ENCODE data around the gene PLCH1. TPM values are rescaled to one million over a fixed set of nuclear protein-coding genes. Genes with fewer than 3 reads are reported as not detected.
"Not testable (repeated sequence)": the region's sequence is repeated elsewhere in the genome, so short reads cannot be mapped to it uniquely, and the experiment has no call there.

PLCH1 gene
- total RNA-seq, 2 donors from 2014 or later, result 12.0 to 12.4 TPM

DNA sequence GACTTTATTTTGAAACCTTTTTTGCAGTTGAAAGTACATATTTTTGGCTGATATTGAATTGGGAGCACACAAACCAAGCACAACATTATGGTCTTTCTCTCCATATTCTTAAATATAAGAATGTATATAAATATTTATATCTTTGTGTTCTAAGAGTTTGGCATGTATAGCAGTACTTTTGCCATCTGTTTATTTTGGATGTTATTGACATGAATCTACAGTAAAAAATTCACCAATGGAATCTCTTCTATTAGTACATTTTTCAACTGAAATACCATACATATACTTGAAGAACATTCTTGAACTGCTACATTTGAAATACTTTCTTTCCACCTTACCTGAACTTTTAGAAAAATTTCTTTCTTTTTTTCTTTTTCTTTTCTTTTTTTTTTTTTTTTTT lies 342.2 kb downstream of the PLCH1 start:
- no peaks in the 10 kb centered on the region for H3K27me3 ChIP-seq (ENCODE audit: control insufficient read depth, insufficient read depth, low read length, poor library complexity, severe bottlenecking)

DNA sequence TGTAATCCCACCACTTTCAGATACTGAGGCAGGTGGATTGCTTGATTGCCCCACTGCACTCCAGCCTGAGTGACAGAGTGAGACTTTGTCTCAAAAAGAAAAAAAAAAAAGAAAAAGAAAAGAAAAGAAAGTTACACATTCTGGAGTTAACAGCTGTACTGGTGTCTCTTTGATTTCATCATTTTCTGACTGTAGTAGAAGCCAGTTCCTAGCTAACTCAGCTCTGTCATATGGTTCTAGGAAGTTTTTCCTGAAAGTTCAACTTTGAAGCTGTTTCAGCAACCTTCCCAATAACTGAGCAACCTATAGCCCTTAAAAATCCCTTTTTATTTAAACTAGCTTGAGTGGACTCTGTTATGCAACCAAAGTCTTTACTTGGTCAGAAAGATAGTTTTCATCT lies 346.8 kb downstream of the PLCH1 start:
- H3K27ac ChIP-seq (ENCODE audit: low read depth, low read length), result no peak overlapping the region
- DNase-seq, result no peak
- Mint-ChIP-seq H3K4me3 (no peak overlapping the region), H3K36me3 (ENCODE audit: low read depth) (no peaks in the 10 kb centered on the region), H3K27ac (no peak overlapping the region), H3K4me1 (peaks cover 5% of the 10 kb centered on the region), H3K9me3 (peaks cover 12% of the 10 kb centered on the region), H3K27me3 (ENCODE audit: insufficient read depth) (peaks cover 3% of the 10 kb centered on the region)
- H3K9ac ChIP-seq (ENCODE audit: extremely low read depth, low read length, poor library complexity, severe bottlenecking), result no peak overlapping the region
- no peaks in the 10 kb centered on the region for H3K36me3 ChIP-seq (ENCODE audit: control insufficient read depth, insufficient read depth, low read length)
- no peak overlapping the region for H3K4me3 ChIP-seq (ENCODE audit: low read length)
- no peaks in the 10 kb centered on the region for H3K27me3 ChIP-seq (ENCODE audit: control insufficient read depth, insufficient read depth, low read length, poor library complexity, severe bottlenecking)
- H3K9me3 ChIP-seq (ENCODE audit: control insufficient read depth, low read length), result peaks cover 15% of the 10 kb centered on the region
- H3K4me1 ChIP-seq (ENCODE audit: control insufficient read depth, insufficient read depth, low read length), result peaks cover 5% of the 10 kb centered on the region
- TF ChIP-seq, protein P1, sequence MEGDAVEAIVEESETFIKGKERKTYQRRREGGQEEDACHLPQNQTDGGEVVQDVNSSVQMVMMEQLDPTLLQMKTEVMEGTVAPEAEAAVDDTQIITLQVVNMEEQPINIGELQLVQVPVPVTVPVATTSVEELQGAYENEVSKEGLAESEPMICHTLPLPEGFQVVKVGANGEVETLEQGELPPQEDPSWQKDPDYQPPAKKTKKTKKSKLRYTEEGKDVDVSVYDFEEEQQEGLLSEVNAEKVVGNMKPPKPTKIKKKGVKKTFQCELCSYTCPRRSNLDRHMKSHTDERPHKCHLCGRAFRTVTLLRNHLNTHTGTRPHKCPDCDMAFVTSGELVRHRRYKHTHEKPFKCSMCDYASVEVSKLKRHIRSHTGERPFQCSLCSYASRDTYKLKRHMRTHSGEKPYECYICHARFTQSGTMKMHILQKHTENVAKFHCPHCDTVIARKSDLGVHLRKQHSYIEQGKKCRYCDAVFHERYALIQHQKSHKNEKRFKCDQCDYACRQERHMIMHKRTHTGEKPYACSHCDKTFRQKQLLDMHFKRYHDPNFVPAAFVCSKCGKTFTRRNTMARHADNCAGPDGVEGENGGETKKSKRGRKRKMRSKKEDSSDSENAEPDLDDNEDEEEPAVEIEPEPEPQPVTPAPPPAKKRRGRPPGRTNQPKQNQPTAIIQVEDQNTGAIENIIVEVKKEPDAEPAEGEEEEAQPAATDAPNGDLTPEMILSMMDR (conservative IDR thresholded peaks at IDR 0.05), result no peak

More for the DNA sequence above, 342.2 kb downstream of the PLCH1 start:
- DNase-seq, result no peak
- Histone ChIP-seq H3K4me1 (ENCODE audit: control insufficient read depth, insufficient read depth, low read length) (peaks cover 5% of the 10 kb centered on the region), H3K36me3 (ENCODE audit: control insufficient read depth, insufficient read depth, low read length) (no peaks in the 10 kb centered on the region), H3K9me3 (ENCODE audit: control insufficient read depth, low read length) (peaks cover 10% of the 10 kb centered on the region), H3K9ac (ENCODE audit: extremely low read depth, low read length, poor library complexity, severe bottlenecking) (no peak overlapping the region), H3K4me3 (ENCODE audit: low read length) (no peak overlapping the region), H3K27ac (ENCODE audit: low read depth, low read length) (no peak overlapping the region)
- peaks cover 10% of the 10 kb centered on the region for H3K4me1 Mint-ChIP-seq
- no peak overlapping the region for H3K27ac Mint-ChIP-seq
- peaks cover 5% of the 10 kb centered on the region for H3K27me3 Mint-ChIP-seq (ENCODE audit: insufficient read depth)
- TF ChIP-seq, protein P1 (conservative IDR thresholded peaks at IDR 0.05), result no peak
- no peak overlapping the region for H3K4me3 Mint-ChIP-seq
- H3K36me3 Mint-ChIP-seq (ENCODE audit: low read depth), result no peaks in the 10 kb centered on the region
- H3K9me3 Mint-ChIP-seq, result no peaks in the 10 kb centered on the region

DNA sequence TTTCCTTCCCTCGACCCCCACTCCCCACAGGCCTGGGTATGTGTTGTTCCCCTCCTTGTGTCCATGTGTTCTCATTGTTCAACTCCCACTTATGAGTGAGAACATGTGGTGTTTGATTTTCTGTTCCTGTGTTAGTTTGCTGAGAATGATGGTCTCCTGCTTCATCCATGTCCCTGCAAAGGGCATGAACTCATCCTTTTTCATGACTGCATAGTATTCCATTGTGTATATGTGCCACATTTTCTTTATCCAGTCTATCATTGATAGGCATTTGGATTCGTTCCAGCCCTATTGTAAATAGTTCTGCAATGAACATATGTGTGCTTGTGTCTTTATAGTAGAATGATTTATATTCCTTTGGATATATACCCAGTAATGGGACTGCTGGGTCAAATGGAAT lies 350.0 kb downstream of the PLCH1 start:
- not testable (repeated sequence) for H3K36me3 ChIP-seq (ENCODE audit: control insufficient read depth, insufficient read depth, low read length); H3K4me1 Mint-ChIP-seq; H3K36me3 Mint-ChIP-seq (ENCODE audit: low read depth); DNase-seq; H3K27me3 Mint-ChIP-seq (ENCODE audit: insufficient read depth); H3K27me3 ChIP-seq (ENCODE audit: control insufficient read depth, insufficient read depth, low read length, poor library complexity, severe bottlenecking); H3K9me3 ChIP-seq (ENCODE audit: control insufficient read depth, low read length); H3K9ac ChIP-seq (ENCODE audit: extremely low read depth, low read length, poor library complexity, severe bottlenecking); H3K27ac Mint-ChIP-seq; H3K4me3 Mint-ChIP-seq; H3K4me3 ChIP-seq (ENCODE audit: low read length); H3K4me1 ChIP-seq (ENCODE audit: control insufficient read depth, insufficient read depth, low read length); H3K27ac ChIP-seq (ENCODE audit: low read depth, low read length)
- 80 to 85% methylated on average over 1 to 2 of the region's 2 CpGs for WGBS, 2 experiments (ENCODE audit: insufficient coverage in 1 of 2, insufficient read length in 1 of 2)
- H3K9me3 Mint-ChIP-seq, result peaks cover 12% of the 10 kb centered on the region

GRCh38 chr3:155394240-155394639 lies 350.6 kb downstream of the PLCH1 start:
- H3K27ac Mint-ChIP-seq, result no peak overlapping the region
- TF ChIP-seq, protein P1 (conservative IDR thresholded peaks at IDR 0.05), result no peak
- Histone ChIP-seq H3K36me3 (ENCODE audit: control insufficient read depth, insufficient read depth, low read length) (no peaks in the 10 kb centered on the region), H3K27me3 (ENCODE audit: control insufficient read depth, insufficient read depth, low read length, poor library complexity, severe bottlenecking) (no peaks in the 10 kb centered on the region), H3K27ac (ENCODE audit: low read depth, low read length) (no peak overlapping the region), H3K4me3 (ENCODE audit: low read length) (no peak overlapping the region), H3K9ac (ENCODE audit: extremely low read depth, low read length, poor library complexity, severe bottlenecking) (no peak overlapping the region), H3K9me3 (ENCODE audit: control insufficient read depth, low read length) (peaks cover 5% of the 10 kb centered on the region), H3K4me1 (ENCODE audit: control insufficient read depth, insufficient read depth, low read length) (no peaks in the 10 kb centered on the region)
- WGBS, 2 experiments (ENCODE audit: insufficient coverage in 1 of 2, insufficient read length in 1 of 2), result 100% methylated on average over 1 of the region's 1 CpG; no CpG with 5 or more reads in 1 of the 2 experiments
- H3K9me3 Mint-ChIP-seq, result peaks cover 12% of the 10 kb centered on the region
- H3K36me3 Mint-ChIP-seq (ENCODE audit: low read depth), result no peaks in the 10 kb centered on the region
- no peak for DNase-seq
- H3K4me1 Mint-ChIP-seq, result peaks cover under 1% of the 10 kb centered on the region
- H3K4me3 Mint-ChIP-seq, result no peak overlapping the region
- H3K27me3 Mint-ChIP-seq (ENCODE audit: insufficient read depth), result no peaks in the 10 kb centered on the region
